Bronchial epithelial cell (primary cell): ENCODE data around the gene LPCAT2. TPM values are rescaled to one million over a fixed set of nuclear protein-coding genes. Genes with fewer than 3 reads are reported as not detected.

Experiments used
- DNase-seq: peaks from one replicate; pipeline ENCODE4 v3.0.0-alpha.2; 2010; ENCODE audit warnings: low read depth
- FAIRE-seq: peaks from 2 replicates; lab custom pipeline; 2011; peaks lifted over from hg19 to GRCh38; lab: Jason Lieb, UNC
- H3K27me3 ChIP-seq: 2 replicates; pipeline ENCODE4 v1.5.1; 2011; ENCODE audit warnings: low read length; ENCODE audit not compliant: control insufficient read depth, insufficient read depth
- H3K36me3 ChIP-seq: 2 replicates; pipeline ENCODE4 v1.5.1; 2011; ENCODE audit warnings: low read length; ENCODE audit not compliant: control insufficient read depth, insufficient read depth
- H3K4me3 ChIP-seq: 2 replicates; pipeline ENCODE4 v1.5.1; 2011; ENCODE audit warnings: mild to moderate bottlenecking, low read depth, low read length, control low read depth
- total RNA-seq: library from RNA; depleted of rRNA; stranded (reverse); fragments of >200 nt; gene quantifications from 2 replicates; pipeline ENCODE4 v1.2.1, GENCODE V29; 2014
- TF ChIP-seq, protein P1 (sequence below): IDR thresholded peaks from 2 replicates; pipeline ENCODE4 v1.5.1; 2011; ENCODE audit warnings: mild to moderate bottlenecking, moderate library complexity, low read length, control low read depth, inconsistent platforms; ENCODE audit not compliant: insufficient read depth, severe bottlenecking

Gene LPCAT2
- total RNA-seq, 1 donor from 2014 or later, result 11.8 TPM

DNA sequence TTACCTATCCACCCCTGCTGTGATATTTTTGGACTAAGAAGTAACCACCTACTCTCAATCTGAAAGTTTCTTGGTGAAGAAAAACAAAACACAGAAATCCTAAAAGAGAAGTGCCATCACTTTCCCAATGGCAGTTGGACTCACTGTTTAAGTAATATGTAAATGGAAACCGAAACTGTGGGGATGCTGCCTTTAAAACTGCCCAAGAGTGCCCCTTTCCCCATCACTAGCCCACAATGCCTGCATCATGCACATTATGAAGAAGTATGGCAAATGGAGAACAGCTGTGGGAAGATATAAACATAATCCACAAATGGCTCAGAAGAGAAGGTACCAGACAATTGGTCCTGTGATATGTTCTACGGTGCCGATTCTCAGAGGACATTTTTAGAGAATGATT is 113.4 kb downstream of the LPCAT2 start:
- DNase-seq (no peak), FAIRE-seq (no peak)
- Histone ChIP-seq H3K27me3 (no peaks in the 10 kb centered on the region), H3K4me3 (no peak overlapping the region), H3K36me3 (no peaks in the 10 kb centered on the region)
- TF ChIP-seq, protein P1, sequence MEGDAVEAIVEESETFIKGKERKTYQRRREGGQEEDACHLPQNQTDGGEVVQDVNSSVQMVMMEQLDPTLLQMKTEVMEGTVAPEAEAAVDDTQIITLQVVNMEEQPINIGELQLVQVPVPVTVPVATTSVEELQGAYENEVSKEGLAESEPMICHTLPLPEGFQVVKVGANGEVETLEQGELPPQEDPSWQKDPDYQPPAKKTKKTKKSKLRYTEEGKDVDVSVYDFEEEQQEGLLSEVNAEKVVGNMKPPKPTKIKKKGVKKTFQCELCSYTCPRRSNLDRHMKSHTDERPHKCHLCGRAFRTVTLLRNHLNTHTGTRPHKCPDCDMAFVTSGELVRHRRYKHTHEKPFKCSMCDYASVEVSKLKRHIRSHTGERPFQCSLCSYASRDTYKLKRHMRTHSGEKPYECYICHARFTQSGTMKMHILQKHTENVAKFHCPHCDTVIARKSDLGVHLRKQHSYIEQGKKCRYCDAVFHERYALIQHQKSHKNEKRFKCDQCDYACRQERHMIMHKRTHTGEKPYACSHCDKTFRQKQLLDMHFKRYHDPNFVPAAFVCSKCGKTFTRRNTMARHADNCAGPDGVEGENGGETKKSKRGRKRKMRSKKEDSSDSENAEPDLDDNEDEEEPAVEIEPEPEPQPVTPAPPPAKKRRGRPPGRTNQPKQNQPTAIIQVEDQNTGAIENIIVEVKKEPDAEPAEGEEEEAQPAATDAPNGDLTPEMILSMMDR, result no peak

DNA sequence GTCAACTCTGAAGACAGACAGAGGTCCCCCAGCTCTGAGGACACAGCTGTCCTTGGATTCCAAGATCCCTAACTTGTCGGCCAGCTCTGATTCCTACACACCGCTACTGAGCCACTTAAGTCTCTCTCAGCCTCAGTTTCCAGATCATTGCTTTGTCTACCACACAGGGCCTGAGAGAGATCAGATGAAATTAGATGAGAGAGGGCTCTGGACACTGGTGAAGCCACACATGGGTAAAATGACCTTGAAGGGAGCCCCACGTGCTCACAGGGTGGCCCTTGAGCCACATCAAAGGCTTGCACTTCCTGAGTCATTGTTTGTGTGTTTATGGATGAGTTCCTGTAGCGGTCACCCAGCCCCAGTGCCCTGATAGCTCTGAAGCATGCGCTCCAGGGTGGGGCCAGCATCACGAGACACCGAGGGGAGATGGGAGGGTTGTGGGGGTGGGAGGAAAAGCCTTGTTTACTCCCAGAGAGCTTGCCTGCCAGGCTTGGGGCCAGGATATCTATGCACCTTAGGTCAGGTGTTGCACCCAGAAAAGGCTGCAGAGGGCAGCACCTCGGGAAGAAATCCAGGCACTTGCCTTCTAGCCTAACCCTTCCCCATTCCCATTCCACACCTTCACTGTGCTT is 114.2 kb downstream of the LPCAT2 start:
- no peaks in the 10 kb centered on the region for H3K36me3 ChIP-seq
- no peaks in the 10 kb centered on the region for H3K27me3 ChIP-seq
- FAIRE-seq (peak; percentile 18), DNase-seq (peak; percentile 31)
- no peak overlapping the region for H3K4me3 ChIP-seq
- TF ChIP-seq, protein P1, result peak; percentile 73

DNA sequence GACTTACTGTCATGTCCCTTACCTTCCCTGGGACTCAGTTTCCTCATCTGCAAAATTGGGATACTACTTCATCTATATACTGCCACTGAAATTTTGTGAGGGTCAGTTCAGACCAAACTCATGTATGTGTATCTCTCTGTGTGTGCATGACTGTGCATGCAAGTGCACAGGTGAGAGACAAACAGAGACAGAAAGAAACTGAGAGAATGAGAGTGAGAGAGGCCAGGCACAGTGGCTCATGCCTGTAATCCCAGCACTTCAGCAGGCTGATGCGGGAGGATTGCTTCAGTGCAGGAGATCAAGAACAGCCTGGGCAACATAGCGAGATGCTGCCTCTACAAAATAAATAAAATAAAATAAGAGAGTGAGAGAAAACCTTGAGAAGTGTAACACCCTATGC is 114.8 kb downstream of the LPCAT2 start:
- FAIRE-seq (no peak), DNase-seq (no peak)
- Histone ChIP-seq H3K36me3 (no peaks in the 10 kb centered on the region), H3K27me3 (no peaks in the 10 kb centered on the region), H3K4me3 (no peak overlapping the region)
- TF ChIP-seq, protein P1, result no peak

DNA sequence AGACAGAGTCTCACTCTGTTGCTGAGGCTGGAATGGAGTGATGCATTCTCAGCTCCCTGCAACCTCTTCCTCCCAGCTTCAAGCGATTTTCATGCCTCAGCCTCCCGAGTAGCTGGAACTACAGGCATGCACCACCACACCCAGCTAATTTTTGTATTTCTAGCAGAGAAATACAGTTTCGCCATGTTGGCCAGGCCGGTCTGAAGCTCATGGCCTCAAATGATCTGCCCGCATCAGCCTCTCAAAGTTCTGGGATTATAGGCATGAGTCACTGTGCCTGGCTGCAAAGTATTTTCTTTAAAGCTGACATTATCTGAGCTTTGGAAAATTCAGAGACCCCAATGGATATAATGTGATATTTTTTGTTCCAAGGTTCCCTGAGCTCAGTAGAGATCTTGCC is 115.8 kb downstream of the LPCAT2 start:
- Histone ChIP-seq H3K4me3 (no peak overlapping the region), H3K36me3 (no peaks in the 10 kb centered on the region), H3K27me3 (no peaks in the 10 kb centered on the region)
- DNase-seq, result no peak
- FAIRE-seq, result no peak
- TF ChIP-seq, protein P1, result no peak

DNA sequence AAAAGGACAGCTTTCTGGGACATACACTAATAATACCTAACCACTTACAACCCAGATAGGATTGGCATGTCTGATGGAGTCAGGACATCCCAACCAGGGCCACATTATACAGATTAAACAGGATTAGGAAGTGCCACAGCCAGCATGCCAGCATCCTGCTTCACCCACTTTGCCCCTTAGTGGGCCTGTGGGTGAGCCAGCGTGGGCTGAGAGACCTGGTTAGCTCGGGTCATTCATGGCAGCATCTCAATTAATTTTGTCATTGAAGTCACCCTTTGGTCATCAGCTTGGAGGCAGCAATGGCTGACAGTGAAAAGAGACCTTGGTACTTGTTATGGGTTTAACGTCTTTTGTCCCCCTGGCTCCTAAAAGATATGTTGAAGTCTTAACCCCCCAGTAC is 117.0 kb downstream of the LPCAT2 start:
- no peak for DNase-seq
- H3K36me3 ChIP-seq, result no peaks in the 10 kb centered on the region
- no peak overlapping the region for H3K4me3 ChIP-seq
- TF ChIP-seq, protein P1, result no peak
- H3K27me3 ChIP-seq, result no peaks in the 10 kb centered on the region
- no peak for FAIRE-seq
